GM18499 (cell line): ENCODE results near the gene ABCD2.
"Not testable (repeated sequence)": the region's sequence is repeated elsewhere in the genome, so short reads cannot be mapped to it uniquely, and the experiment has no call there.

Source experiments
- ATAC-seq: cut with Tn5 transposase; IDR thresholded peaks from one replicate; pipeline ENCODE4 v1.9.1; 2021; ENCODE audit warnings: moderate number of reproducible peaks; ENCODE audit not compliant: insufficient read depth, unreplicated experiment

The ABCD2 gene

DNA sequence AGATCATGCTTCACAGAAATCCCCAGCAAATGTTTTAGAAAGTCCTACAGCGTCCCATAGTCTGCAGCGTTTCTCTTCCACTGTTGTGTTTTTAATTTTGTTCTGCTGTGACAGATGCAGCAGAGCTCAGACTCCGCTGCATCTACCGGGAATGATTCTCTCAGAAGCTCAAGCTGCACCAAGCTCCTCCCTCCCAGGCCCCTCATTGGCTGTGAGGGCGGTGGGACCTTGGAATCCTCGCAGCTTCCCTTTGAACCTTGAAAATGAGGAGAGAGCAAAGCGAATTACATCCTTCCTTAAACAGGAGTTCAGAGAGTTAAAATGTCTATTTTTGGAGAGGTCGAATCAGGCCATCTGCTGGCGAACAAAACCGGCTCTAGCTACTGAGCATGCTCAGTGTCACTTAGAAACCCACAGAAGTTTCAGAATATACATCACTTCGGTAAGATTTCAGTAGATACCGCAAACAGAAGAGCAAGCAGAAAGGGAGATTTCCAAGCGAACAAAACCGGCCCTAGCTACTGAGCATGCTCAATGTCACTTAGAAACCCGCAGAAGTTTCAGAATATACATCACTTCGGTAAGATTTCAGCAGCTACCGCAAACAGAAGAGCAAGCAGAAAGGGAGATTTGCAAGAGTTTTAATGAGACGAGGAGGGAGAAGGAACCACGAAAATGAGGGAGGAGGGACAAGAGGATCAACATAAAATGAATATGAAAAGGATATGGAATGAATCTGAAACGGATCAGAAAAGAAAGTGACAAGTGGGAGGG is at the start of gene ABCD2:
Gene ABCD2 (minus strand): TSS at position 144 of the 774 bp plus-strand sequence. CDS start 188 bp downstream, outside the sequence.
- peak; percentile 58 for ATAC-seq

DNA sequence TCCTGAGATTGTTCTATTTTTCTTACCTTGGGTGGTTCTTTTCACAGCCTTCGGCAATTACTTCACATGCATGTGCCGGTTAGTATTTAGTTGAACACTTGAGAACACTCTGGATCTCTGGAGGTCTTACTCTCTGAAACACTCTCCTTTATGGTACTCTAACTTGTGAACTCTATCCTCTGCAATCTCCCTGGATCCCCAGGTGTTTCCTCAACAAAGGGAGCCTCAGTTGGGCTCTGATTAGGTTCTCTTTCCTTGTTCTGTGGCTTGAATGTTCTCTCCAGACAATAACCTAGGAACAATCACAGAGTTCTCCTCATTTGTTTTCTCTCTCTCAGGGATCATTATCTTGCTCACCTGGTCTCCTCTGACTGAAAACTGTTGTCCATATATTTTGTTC is 40.5 kb upstream of the ABCD2 start:
- ATAC-seq, result no peak

DNA sequence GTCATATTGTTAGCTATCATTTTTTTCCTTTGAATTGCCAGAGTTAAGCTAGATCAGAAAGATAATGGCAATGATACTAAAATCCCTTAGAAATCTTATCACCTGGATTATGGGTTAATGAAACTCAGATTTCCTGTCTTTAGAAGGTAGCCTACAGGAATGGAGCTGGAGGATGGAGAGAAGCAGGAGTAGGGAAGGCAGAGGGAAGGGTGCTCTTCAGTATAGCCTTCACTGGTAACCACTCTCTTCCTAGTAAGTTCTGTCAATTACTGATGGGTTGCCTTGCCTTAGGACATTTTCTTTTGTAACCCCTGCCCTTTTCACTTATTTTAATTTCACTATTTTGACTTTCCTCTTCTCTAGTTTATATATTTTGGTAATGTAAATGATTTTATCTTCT is 27.8 kb upstream of the ABCD2 start:
- ATAC-seq, result no peak

DNA sequence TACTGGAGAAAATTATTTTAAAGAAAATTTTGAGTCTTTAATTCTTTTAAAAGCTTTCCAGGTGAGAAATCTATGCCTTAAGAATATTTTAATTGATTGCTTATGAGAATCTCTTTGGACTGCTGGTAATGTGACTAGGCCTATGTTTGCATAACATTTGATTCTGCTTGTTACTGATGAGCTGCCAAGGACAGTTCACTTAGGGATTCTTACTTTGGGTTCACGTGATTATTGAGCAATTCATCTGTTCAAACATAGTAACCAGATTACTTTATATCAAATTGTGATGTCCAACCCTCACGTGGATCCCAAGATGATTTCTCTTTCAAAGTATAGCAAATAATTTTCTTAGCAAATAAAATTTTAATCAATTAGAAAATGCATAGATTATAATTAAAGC is 27.4 kb upstream of the ABCD2 start:
- ATAC-seq, result no peak

DNA sequence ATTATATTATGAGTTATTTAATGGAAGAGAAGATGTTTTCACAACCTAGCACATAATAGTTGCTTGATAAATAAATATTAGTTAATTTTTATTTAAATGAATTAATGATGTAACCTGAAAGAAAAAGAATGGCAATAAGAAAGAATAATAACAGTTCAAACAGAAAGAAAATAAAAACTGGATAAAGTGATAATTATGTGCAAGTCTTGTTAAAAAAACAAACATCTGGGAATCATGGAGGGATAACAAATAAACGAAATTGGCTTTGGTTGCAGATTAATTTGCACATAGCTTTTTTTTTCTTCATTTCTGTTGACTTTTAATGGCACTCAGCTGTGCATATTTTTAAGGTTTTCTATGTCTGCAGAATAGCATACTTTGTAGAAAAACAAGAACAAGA is 23.4 kb upstream of the ABCD2 start:
- ATAC-seq, result no peak

DNA sequence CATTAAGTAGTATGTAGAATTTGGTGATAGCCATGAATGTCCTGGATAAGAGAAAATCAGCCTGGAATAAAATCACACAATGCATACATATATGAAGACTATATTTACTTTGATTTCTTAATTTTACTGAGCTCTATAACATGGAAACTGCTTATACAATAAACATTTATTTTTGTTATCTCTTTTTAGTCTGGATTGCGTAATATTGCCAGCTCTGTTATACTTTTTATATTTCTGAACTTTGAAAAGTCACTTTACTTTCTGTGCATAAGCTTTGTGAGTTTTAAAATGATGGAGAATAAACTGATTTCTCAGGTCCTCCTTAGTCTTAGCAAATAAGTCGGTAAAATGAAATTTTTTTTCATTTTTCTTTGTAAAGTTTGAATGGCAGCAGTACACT is 19.2 kb upstream of the ABCD2 start:
- no peak for ATAC-seq

DNA sequence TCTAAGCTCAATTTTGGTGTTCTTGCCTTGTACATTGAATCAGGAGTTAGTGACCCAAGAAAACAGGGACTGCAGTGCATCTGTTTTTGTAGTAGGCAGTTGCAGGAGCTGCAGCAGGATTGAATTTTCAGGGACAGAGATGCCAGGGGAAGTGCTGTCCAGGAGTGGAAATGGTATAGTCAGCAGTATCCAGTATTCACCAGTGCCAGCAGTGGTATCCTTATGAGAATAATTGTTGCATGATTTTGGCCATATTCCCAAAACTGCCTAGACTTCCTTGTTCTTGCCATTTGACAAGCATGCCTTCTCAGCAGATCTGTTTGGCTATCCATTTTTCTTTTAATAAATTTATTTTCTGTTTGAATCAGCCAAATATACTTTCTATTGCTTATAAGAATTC is 18.6 kb upstream of the ABCD2 start:
- no peak for ATAC-seq

DNA sequence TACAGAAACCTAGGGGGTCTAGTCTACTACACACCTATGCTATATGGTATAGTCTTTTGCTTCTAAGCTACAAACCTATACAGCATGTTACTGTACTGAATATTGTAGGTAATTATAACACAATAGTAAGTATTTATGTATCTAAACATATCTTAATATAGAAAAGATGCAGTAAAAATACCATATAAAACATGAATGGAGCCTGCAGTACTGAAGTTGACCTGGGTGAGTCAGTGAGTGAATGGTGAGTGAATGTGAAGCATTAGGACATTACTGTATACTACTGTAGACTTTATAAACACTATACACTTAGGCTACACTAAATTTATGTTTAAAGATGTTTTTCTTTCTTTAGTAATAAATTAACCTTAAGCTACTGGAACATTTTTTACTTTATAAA is 13.1 kb upstream of the ABCD2 start:
- ATAC-seq, result no peak

DNA sequence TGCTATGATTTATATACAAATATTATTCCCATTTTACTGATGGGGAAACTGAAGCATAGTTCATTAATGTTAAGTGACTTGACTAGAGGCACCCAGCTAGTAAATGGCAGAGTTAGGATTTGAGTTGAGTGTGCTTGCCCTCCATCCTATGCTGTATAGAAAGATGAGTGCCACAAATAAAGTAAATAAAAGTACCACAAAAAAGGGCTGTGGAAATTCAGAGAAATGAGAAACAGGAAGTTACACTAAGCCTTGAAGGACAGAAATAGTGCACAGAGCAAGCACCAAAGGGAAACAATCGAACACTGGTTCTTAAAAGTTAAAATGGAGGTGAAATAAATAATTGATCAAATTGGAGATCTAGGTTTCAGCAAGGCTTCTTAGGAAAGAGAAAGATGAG is 9.2 kb upstream of the ABCD2 start:
- no peak for ATAC-seq

DNA sequence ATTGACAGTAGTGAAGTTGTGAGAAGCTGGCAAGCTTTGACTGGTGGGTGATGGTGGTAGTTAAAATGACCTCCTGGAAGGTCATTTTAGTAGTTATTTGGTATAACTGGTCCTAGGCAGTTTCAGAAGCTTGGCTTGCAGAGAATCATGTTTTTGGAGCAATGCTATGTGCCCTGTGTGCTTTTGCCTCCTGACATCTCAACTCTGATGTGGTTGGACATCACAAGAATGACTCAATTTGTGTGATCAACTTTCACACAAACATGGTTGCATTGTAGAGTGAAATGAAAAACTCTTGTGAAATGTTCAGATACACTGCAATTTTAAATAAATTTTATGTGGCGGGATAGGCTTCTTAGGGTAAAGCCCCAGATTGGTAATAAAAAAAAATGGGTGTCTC is 8.3 kb upstream of the ABCD2 start:
- no peak for ATAC-seq

DNA sequence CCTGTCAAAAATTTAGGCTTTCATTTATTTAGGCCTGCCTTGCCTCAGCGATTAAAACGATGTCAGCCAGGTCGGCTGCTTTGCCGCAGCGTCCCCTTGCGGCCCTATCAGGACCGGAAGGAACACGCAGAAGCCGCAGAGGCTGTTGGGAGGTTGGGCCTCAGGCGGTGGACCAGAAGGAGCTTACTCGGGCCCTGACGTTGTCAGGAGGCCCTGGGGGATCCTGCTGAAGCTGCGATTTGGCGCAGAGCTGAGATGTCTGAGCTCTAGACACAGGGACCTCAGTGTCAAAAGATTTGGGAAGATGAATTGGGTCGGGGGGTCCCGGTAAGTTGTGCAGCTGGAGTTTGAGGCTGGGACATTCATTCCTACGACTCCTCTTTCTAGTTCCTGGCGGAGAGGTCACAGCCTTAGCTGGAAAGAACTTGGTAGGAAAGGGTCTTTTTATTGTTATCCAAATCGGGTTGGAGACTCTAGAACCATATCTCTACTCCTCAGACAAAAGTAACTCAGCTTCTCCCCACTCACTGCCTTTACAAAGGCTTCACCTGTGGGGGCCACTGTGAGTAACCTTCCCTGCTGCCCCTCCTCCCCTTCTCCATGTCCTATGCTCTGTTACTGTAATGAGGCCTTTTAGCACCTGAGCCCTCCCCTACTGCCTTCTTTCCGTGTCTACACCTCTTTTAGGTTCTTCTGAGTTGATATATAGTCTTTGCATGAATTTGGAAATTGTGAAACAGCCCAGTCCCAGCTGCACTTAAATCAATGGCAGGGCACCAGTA is 6.6 kb upstream of the ABCD2 start:
- ATAC-seq, result no peak

DNA sequence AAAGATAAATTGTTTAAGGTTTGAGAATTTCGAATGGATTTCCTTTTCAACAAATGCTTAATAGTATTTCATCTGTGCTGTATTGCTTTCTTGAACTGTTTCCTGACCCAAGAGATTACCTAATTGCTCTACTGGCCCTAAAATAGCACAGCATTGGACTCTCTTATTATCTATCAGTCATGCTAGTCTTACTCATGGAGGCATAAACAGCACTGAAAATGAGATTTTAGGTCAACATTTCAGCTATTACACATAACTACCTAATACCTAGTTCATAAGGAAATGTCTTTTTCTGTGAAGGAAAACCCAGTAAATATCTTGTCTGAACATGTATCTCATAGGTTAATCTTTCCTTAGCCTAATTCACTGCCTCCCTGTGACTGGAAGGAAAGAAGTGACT is 4.3 kb upstream of the ABCD2 start:
- no peak for ATAC-seq

DNA sequence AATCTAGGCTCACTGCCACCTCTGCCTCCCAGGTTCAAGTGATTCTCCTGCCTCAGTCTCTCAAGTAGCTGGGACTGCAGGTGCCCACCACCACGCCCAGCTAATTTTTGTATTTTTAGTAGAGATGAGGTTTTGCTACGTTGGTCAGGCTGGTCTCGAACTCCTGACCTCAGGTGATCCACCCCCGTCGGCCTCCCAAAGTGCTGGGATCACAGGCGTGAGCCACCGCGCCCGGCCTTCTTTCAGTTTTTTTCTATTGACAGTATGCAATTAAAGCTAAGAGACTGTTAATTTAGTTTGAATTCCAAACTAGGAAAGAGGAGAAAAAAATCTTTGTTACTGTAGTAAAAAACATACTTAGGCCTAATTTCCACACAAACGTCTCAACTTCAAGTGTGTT is 3.6 kb upstream of the ABCD2 start:
- not testable (repeated sequence) for ATAC-seq

DNA sequence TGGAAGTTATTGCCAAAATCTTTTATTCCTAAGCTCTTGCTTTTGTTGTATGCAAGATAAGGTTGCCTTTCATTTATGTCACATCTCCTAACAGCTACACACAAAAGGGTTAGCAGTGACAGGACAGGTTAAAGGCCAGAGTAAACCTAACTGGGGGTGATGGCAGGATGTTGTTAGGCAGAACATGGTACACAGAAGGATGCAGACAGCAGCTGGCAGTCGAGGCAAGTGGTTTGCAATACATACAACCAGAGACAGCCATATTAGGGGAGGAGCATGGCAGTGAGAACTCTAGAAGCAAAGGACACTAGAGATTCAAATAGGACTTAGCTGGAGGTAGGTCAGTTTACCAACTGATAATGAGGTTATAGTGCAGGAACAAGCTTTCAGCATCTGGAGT is 2.7 kb upstream of the ABCD2 start:
- no peak for ATAC-seq

DNA sequence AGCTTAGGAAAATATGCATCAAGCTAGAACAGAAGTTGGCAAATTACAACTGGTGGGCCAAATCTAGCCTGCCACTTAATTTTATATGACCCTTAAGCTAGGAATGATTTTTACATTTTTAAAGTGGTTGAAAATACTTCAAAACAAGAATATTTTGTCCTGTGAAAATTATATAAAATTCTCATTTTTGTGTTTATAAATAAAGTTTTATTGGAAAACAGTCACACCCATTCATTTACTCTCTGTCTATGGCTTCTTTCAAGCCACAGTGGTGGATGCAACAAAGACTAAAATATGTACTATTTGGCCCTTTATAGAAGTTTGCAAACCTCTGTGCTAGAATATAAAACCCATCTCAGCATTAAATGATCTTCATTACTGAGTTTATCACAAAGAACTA is 2.1 kb upstream of the ABCD2 start:
- no peak for ATAC-seq

DNA sequence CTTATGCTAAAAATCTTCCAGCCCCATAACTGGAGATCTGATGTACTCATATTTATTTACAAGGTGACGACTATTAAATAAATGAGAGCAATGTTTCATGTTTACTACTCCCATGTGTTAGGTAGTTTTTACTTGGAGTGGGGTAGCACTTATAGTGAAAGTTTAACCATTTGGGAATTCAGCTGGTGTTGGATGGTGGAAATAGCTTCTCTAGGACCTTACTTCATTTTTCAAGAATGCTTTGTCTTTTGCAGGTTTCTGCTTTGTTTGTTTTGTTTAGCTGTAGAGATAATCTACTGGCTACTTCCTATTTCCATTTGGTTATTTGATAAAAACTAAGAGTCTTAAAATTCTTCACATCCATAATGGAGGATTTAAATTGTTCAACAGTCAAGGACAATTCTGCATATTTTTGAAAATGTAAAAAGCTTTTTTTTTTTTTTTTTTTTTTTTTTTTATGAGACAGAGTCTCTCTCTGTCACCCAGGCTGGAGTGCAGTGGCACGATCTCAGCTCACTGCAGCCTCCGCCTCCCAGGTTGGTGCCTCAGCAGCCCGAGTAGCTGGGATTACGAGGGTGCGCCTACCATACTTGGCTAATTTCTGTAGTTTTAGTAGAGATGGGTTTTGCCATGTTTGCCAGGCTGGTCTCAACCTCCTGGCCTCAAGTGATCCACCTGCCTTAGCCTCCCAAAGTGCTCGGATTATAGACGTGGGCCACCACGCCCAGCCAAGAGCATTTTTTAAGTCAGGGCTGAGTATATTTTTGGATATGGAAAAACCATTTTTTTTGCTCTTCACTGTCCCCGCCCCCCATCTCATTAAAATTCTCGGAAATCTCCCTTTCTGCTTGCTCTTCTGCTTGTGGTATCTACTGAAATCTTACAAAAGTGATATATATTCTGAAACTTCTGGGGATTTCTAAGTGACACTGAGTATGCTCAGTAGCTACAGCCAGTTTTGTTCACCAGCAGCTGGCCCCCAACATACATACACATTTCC is 1.4 kb upstream of the ABCD2 start:
- ATAC-seq, result peak; percentile 24

DNA sequence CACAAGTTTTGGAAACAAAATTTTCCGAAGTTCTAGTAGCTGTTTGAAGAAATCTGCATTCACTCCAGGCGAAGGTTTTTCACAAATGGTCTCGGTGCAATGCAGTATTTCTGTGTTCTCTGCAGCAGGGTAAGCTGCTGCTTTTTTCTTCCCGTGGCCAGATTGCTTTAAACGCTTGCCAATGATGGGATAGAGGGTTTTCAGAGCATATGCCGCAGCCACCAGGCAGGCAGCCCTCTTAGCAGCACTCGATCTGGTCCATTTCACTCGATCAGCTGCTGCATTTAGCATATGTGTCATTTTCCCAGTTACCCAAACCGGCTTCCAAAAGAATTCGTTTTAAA is 315 bp downstream of the ABCD2 start:
- no peak for ATAC-seq

DNA sequence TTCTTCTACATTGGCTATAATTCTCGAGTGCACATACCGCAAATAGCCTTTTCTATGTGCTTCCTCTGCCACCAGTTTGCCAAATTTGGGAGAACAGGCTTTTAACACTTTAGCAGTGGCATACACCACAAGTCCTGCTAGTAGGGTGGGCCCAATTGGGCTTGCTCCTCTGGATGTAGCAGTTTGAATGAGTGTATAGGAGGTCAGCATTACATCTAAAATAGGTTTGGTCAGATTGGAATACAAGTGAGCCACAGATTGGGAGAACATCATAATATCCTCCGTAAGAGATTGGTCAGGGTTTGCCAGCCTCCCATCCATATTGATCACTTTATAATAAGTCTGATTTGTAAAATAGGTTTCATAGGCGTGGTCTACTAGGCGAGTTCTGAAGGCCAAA is 902 bp downstream of the ABCD2 start:
- ATAC-seq, result no peak

DNA sequence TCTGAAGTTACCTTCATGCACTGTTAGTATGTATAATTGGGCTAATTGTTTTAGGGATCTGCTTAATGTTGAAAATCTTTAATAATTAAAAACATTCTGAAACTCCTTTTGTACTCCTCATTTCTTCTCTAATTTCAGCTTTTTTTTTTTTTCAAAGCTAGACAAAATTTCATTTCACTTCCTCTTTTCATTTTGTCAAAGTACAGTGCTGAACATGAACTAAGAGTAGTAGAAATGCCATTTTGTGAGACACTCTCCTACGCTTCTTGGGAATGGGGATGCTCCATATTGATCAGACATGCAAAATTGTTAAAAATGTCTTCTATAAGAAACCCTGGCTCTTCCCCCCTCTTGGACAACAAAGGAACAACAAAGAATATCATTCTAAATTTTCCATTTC is 1.7 kb downstream of the ABCD2 start:
- ATAC-seq, result no peak

DNA sequence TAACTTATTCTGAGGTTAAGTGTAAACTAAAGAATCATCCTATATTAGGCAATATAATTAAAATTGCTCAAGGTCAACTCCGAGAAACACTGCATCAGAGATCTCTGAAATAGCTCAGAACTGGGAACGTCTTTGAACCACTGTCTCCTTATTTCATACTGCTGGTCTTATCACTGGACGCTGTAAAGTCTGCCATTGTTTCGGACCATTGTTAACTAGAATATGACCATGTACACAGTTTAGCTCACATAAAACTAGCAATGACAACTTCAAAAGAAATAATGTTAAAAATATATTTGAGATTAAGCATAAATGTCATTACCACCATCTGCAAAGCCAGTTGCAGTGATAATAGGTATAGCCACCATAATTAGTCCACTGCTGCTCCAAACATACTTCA is 2.9 kb downstream of the ABCD2 start:
- ATAC-seq, result no peak

DNA sequence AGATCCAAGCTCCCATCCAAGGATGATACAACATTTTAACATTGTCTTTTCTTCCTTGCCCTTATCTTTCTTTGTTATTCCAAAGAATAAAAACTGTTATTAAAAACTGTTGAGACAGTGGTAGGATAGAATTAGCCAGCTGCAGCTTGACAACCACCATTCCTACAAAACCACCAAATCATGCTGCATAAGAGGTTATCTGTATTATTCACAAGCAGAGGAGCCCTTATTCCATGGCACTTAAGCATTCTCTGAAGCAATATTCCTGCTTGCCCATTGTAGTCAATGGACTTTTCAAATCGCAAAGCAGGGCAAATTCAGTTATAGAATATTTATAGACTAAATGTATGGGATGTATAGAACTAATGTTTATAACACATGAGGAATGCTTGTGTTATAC is 3.4 kb downstream of the ABCD2 start:
- no peak for ATAC-seq
